Measurements from ENCODE around the gene TMEM121. TPM values are rescaled to one million over a fixed set of nuclear protein-coding genes. Genes with fewer than 3 reads are reported as not detected.

TMEM121 gene
- total and polyA plus RNA-seq, 4 donors, result 0.33 to 1.5 (median 0.37) TPM; not detected in 1

DNA sequence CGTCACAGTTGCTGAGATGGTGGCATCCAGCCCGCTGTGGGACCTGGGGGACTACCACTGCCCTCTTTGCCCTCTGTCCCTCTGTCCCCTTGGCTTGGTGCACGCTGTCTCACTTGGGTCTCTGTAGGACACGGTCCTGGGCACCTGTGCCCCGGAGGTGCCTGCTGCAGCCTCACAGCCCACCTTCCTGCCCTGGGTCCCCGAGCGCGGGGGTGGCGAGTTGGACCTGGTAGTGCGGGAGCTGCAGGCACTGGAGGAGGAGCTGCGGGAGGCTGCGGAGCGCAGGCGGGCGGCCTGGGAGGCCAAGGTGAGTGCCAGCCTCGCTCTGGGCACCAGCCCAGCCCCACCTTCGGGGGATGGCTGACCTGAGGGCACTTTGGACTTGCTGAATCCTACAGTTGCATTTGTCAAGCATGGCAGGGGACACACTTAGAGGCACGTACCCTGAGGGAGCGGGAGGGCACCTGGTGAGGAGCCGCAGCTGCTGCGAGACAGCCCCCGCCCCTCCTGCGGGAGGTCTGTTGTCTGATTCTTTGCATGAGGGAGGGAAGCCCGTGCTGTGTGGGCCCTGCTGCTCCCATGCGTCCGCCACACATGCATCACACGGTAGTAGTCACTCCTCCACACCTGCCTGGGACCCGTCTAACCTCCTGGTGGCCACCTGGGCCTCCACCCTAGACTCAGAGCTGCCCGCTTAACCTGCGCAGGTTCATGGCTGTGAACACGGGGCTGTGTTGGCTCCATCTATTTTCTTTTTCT lies 28.5 kb upstream of the TMEM121 start:
- TF ChIP-seq EGR1 (IDR thresholded peaks at IDR 0.05; ENCODE audit: low read depth in 2 of 2) (no peak), RXRA (IDR thresholded peaks at IDR 0.05) (peak in 1 of 2 donors; percentile 50), HNF4A (conservative IDR thresholded peaks at IDR 0.05) (peak in 1 of 2 donors; percentile 56)
- 47% methylated on average over 31 of the region's 31 CpGs for WGBS
- Histone ChIP-seq H3K9me3 (ENCODE audit: control insufficient read depth in 4 of 4, low read length in 3 of 4) (no peaks in the 10 kb centered on the region), H3K4me3 (ENCODE audit: low read depth in 1 of 3, low read length in 3 of 3) (peak overlapping the region in 1 of 3 donors; percentile 26), H3K27ac (ENCODE audit: low read depth in 1 of 2, low read length in 2 of 2) (peak overlapping the region; percentile 2 to 77), H3K9ac (ENCODE audit: low read depth in 1 of 2, low read length in 2 of 2) (no peak overlapping the region), H3K4me1 (ENCODE audit: control insufficient read depth in 4 of 4, insufficient read depth in 4 of 4, low read length in 3 of 4) (peaks cover 10 to 61% (median 45%) of the 10 kb centered on the region in 4 donors), H3K27me3 (ENCODE audit: control insufficient read depth in 4 of 4, insufficient read depth in 4 of 4, low read length in 3 of 4) (no peaks in the 10 kb centered on the region), H3K36me3 (ENCODE audit: control insufficient read depth in 4 of 4, insufficient read depth in 3 of 4, low read depth in 1 of 4, low read length in 3 of 4) (no peaks in the 10 kb centered on the region)
- DNase-seq (ENCODE audit: low spot score), result no peak

GRCh38 chr14:105498430-105499255 lies 27.7 kb upstream of the TMEM121 start:
- H3K4me3 ChIP-seq (ENCODE audit: low read depth in 1 of 3, low read length in 3 of 3), result no peak overlapping the region
- H3K27ac ChIP-seq (ENCODE audit: low read depth in 1 of 2, low read length in 2 of 2), result peak overlapping the region in 1 of 2 donors; percentile 77
- H3K4me1 ChIP-seq (ENCODE audit: control insufficient read depth in 4 of 4, insufficient read depth in 4 of 4, low read length in 3 of 4), result peaks cover 10 to 53% (median 37%) of the 10 kb centered on the region in 4 donors
- DNase-seq (ENCODE audit: low spot score), result no peak
- TF ChIP-seq TAF1 (conservative IDR thresholded peaks at IDR 0.05) (no peak), YY1 (IDR thresholded peaks at IDR 0.05) (no peak), RAD21 (IDR thresholded peaks at IDR 0.05) (no peak), FOXA1 (IDR thresholded peaks at IDR 0.05) (no peak), HNF4G (IDR thresholded peaks at IDR 0.05) (no peak), JUND (IDR thresholded peaks at IDR 0.05) (no peak), SP1 (IDR thresholded peaks at IDR 0.05) (no peak), NR2F2 (IDR thresholded peaks at IDR 0.05) (no peak), HNF4A (conservative IDR thresholded peaks at IDR 0.05) (no peak), RXRA (IDR thresholded peaks at IDR 0.05) (no peak), MAX (IDR thresholded peaks at IDR 0.05) (no peak), GABPA (IDR thresholded peaks at IDR 0.05 in 1 of 2, conservative IDR thresholded peaks at IDR 0.05 in 1 of 2) (no peak), CTCF (IDR thresholded peaks at IDR 0.05; ENCODE audit: low read depth, low read length, missing input control) (no peak)
- TF ChIP-seq, protein P1, sequence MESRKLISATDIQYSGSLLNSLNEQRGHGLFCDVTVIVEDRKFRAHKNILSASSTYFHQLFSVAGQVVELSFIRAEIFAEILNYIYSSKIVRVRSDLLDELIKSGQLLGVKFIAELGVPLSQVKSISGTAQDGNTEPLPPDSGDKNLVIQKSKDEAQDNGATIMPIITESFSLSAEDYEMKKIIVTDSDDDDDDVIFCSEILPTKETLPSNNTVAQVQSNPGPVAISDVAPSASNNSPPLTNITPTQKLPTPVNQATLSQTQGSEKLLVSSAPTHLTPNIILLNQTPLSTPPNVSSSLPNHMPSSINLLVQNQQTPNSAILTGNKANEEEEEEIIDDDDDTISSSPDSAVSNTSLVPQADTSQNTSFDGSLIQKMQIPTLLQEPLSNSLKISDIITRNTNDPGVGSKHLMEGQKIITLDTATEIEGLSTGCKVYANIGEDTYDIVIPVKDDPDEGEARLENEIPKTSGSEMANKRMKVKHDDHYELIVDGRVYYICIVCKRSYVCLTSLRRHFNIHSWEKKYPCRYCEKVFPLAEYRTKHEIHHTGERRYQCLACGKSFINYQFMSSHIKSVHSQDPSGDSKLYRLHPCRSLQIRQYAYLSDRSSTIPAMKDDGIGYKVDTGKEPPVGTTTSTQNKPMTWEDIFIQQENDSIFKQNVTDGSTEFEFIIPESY (IDR thresholded peaks at IDR 0.05), result no peak
- TF ChIP-seq, protein P2, sequence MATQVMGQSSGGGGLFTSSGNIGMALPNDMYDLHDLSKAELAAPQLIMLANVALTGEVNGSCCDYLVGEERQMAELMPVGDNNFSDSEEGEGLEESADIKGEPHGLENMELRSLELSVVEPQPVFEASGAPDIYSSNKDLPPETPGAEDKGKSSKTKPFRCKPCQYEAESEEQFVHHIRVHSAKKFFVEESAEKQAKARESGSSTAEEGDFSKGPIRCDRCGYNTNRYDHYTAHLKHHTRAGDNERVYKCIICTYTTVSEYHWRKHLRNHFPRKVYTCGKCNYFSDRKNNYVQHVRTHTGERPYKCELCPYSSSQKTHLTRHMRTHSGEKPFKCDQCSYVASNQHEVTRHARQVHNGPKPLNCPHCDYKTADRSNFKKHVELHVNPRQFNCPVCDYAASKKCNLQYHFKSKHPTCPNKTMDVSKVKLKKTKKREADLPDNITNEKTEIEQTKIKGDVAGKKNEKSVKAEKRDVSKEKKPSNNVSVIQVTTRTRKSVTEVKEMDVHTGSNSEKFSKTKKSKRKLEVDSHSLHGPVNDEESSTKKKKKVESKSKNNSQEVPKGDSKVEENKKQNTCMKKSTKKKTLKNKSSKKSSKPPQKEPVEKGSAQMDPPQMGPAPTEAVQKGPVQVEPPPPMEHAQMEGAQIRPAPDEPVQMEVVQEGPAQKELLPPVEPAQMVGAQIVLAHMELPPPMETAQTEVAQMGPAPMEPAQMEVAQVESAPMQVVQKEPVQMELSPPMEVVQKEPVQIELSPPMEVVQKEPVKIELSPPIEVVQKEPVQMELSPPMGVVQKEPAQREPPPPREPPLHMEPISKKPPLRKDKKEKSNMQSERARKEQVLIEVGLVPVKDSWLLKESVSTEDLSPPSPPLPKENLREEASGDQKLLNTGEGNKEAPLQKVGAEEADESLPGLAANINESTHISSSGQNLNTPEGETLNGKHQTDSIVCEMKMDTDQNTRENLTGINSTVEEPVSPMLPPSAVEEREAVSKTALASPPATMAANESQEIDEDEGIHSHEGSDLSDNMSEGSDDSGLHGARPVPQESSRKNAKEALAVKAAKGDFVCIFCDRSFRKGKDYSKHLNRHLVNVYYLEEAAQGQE (IDR thresholded peaks at IDR 0.05), result no peak
- no peaks in the 10 kb centered on the region for H3K27me3 ChIP-seq (ENCODE audit: control insufficient read depth in 4 of 4, insufficient read depth in 4 of 4, low read length in 3 of 4)
- no peaks in the 10 kb centered on the region for H3K36me3 ChIP-seq (ENCODE audit: control insufficient read depth in 4 of 4, insufficient read depth in 3 of 4, low read depth in 1 of 4, low read length in 3 of 4)
- H3K9ac ChIP-seq (ENCODE audit: low read depth in 1 of 2, low read length in 2 of 2), result no peak overlapping the region
- 93% methylated on average over 36 of the region's 36 CpGs for WGBS
- no peaks in the 10 kb centered on the region for H3K9me3 ChIP-seq (ENCODE audit: control insufficient read depth in 4 of 4, low read length in 3 of 4)
